Measurements from ENCODE around the gene KLF13.

KLF13 gene

GRCh38 chr15:31342781-31343626 lies 16.4 kb downstream of the KLF13 start:
- peak overlapping the region; percentile 90 for H3K27ac ChIP-seq (ENCODE audit: low read depth, low read length, poor library complexity, severe bottlenecking)

DNA sequence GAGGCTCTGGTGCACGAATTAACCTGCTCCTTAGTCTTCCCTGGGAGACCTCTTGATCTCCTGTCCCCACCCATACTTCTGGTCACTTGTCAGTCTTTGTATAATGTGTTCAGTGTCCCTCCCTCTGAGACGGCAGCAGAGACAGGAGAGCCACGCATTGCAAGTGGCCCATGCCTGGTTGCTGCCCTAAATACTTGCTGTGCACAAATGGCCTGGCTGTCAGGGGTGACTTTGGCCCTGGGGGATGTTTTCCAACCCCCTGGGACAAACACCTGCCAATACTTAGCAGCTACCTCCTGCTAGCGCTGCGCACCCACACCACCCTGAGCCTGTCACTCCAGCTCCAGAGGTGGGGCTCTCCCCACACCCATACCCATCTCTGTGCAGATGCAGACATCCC lies 17.2 kb downstream of the KLF13 start:
- Histone ChIP-seq H3K4me1 (ENCODE audit: insufficient read depth, low read length, severe bottlenecking) (peaks cover 91% of the 10 kb centered on the region), H3K4me3 (ENCODE audit: low read depth, low read length, poor library complexity, severe bottlenecking) (no peak overlapping the region), H3K27me3 (ENCODE audit: insufficient read depth, low read length) (no peaks in the 10 kb centered on the region), H3K27ac (ENCODE audit: low read depth, low read length, poor library complexity, severe bottlenecking) (peak overlapping the region; percentile 90), H3K9me3 (ENCODE audit: low read length) (no peaks in the 10 kb centered on the region), H3K36me3 (ENCODE audit: insufficient read depth, low read length) (peaks cover 29% of the 10 kb centered on the region; the same call in 1 of the 2 replicates), H3K9ac (ENCODE audit: low read length) (peak overlapping the region; percentile 26; the same call in 1 of the 2 replicates), H3K79me2 (ENCODE audit: insufficient read depth, low read length) (peaks cover 92% of the 10 kb centered on the region), H4K20me1 (ENCODE audit: insufficient read depth, low read length) (no peaks in the 10 kb centered on the region), H3F3A (ENCODE audit: insufficient read depth, low read length) (0 out of 2 replicates have a peak, but pooled peaks cover 5% of the 10 kb centered on the region), H2AFZ (ENCODE audit: low read length) (no peak overlapping the region), H3K4me2 (ENCODE audit: low read length) (peak overlapping the region; percentile 69; the same call in 1 of the 2 replicates), H3K9me2 (ENCODE audit: low read depth, low read length) (no peaks in the 10 kb centered on the region)
- TF ChIP-seq EZH2 (IDR thresholded peaks at IDR 0.05; ENCODE audit: borderline replicate concordance, low read length) = no peak
- TF ChIP-seq, protein P1, sequence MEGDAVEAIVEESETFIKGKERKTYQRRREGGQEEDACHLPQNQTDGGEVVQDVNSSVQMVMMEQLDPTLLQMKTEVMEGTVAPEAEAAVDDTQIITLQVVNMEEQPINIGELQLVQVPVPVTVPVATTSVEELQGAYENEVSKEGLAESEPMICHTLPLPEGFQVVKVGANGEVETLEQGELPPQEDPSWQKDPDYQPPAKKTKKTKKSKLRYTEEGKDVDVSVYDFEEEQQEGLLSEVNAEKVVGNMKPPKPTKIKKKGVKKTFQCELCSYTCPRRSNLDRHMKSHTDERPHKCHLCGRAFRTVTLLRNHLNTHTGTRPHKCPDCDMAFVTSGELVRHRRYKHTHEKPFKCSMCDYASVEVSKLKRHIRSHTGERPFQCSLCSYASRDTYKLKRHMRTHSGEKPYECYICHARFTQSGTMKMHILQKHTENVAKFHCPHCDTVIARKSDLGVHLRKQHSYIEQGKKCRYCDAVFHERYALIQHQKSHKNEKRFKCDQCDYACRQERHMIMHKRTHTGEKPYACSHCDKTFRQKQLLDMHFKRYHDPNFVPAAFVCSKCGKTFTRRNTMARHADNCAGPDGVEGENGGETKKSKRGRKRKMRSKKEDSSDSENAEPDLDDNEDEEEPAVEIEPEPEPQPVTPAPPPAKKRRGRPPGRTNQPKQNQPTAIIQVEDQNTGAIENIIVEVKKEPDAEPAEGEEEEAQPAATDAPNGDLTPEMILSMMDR (IDR thresholded peaks at IDR 0.05; ENCODE audit: low read length) = no peak

More at GRCh38 chr15:31342781-31343626, 16.4 kb downstream of the KLF13 start:
- H3K4me1 ChIP-seq (ENCODE audit: insufficient read depth, low read length, severe bottlenecking) = peaks cover 100% of the 10 kb centered on the region
- H3K4me2 ChIP-seq (ENCODE audit: low read length) = peak overlapping the region; percentile 69
- peak overlapping the region; percentile 32 for H3K4me3 ChIP-seq (ENCODE audit: low read depth, low read length, poor library complexity, severe bottlenecking)
- no peak for TF ChIP-seq EZH2 (IDR thresholded peaks at IDR 0.05; ENCODE audit: borderline replicate concordance, low read length)
- TF ChIP-seq, protein P1 (IDR thresholded peaks at IDR 0.05; ENCODE audit: low read length) = no peak
- no peaks in the 10 kb centered on the region for H3K9me3 ChIP-seq (ENCODE audit: low read length)
- 0 out of 2 replicates have a peak, but pooled peaks cover 5% of the 10 kb centered on the region for H3F3A ChIP-seq (ENCODE audit: insufficient read depth, low read length)
- H4K20me1 ChIP-seq (ENCODE audit: insufficient read depth, low read length) = no peaks in the 10 kb centered on the region
- peaks cover 22% of the 10 kb centered on the region; the same call in 1 of the 2 replicates for H3K36me3 ChIP-seq (ENCODE audit: insufficient read depth, low read length)
- no peaks in the 10 kb centered on the region for H3K27me3 ChIP-seq (ENCODE audit: insufficient read depth, low read length)
- no peak overlapping the region for H2AFZ ChIP-seq (ENCODE audit: low read length)
- peaks cover 91% of the 10 kb centered on the region for H3K79me2 ChIP-seq (ENCODE audit: insufficient read depth, low read length)
- H3K9ac ChIP-seq (ENCODE audit: low read length) = peak overlapping the region; percentile 26; the same call in 1 of the 2 replicates
- H3K9me2 ChIP-seq (ENCODE audit: low read depth, low read length) = no peaks in the 10 kb centered on the region

GRCh38 chr15:31344266-31344665 lies 17.6 kb downstream of the KLF13 start:
- no peak for TF ChIP-seq EZH2 (IDR thresholded peaks at IDR 0.05; ENCODE audit: borderline replicate concordance, low read length)
- TF ChIP-seq, protein P1 (IDR thresholded peaks at IDR 0.05; ENCODE audit: low read length) = no peak
- Histone ChIP-seq H3K4me3 (ENCODE audit: low read depth, low read length, poor library complexity, severe bottlenecking) (no peak overlapping the region), H3K36me3 (ENCODE audit: insufficient read depth, low read length) (peaks cover 28% of the 10 kb centered on the region; the same call in 1 of the 2 replicates), H3K4me2 (ENCODE audit: low read length) (peak overlapping the region; percentile 69; the same call in 1 of the 2 replicates), H3K27ac (ENCODE audit: low read depth, low read length, poor library complexity, severe bottlenecking) (peak overlapping the region; percentile 90), H3K27me3 (ENCODE audit: insufficient read depth, low read length) (no peaks in the 10 kb centered on the region), H3K9ac (ENCODE audit: low read length) (peak overlapping the region; percentile 26; the same call in 1 of the 2 replicates), H3F3A (ENCODE audit: insufficient read depth, low read length) (0 out of 2 replicates have a peak, but pooled peaks cover 5% of the 10 kb centered on the region), H4K20me1 (ENCODE audit: insufficient read depth, low read length) (no peaks in the 10 kb centered on the region), H3K79me2 (ENCODE audit: insufficient read depth, low read length) (peaks cover 88% of the 10 kb centered on the region), H3K9me2 (ENCODE audit: low read depth, low read length) (no peaks in the 10 kb centered on the region), H3K9me3 (ENCODE audit: low read length) (no peaks in the 10 kb centered on the region), H2AFZ (ENCODE audit: low read length) (no peak overlapping the region), H3K4me1 (ENCODE audit: insufficient read depth, low read length, severe bottlenecking) (peaks cover 87% of the 10 kb centered on the region)

Data from OCI-LY1 (cell line).